ENCODE measurements around the gene CT45A5.
"Not testable (repeated sequence)": the region's sequence is repeated elsewhere in the genome, so short reads cannot be mapped to it uniquely, and the experiment has no call there.

- not testable (repeated sequence) for TF ChIP-seq CTCF (conservative IDR thresholded peaks at IDR 0.05; ENCODE audit: low read length); EZH2phosphoT487 (IDR thresholded peaks at IDR 0.05; ENCODE audit: borderline replicate concordance, low read depth, low read length)
Measured at GRCh38 chrX:135768091-135768490, 17.2 kb downstream of the CT45A5 start, which contains the start of gene CT45A3.
